Measurements from ENCODE around the gene CYP4F8.

The CYP4F8 gene

DNA sequence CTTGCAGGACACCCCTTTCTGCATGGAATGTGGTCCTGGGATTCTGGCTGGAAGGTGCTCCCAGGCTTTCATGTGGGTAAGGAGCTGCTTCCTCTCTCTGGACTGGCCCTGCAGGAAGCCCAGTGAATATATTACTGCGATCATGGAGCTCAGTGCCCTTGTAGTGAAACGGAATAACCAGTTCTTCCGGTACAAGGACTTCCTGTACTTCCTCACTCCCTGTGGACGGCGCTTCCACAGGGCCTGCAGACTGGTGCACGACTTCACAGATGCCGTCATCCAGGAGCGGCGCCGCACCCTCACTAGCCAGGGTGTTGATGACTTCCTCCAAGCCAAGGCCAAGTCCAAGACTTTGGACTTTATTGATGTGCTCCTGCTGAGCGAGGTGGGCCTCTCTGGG is 8.0 kb downstream of the CYP4F8 start:
- H2AFZ ChIP-seq (ENCODE audit: insufficient read depth, low read length, poor library complexity) = no peak overlapping the region
- peaks cover 39% of the 10 kb centered on the region for H3K9me3 ChIP-seq (ENCODE audit: insufficient read depth, low read depth, low read length)
- H2AK5ac ChIP-seq (ENCODE audit: low read length) = no peak overlapping the region
- H3K79me1 ChIP-seq (ENCODE audit: low read length) = no peaks in the 10 kb centered on the region
- H3K18ac ChIP-seq (ENCODE audit: low read length) = no peak overlapping the region
- no peak overlapping the region for H4K12ac ChIP-seq (ENCODE audit: low read depth, low read length)
- no peak overlapping the region for H4K91ac ChIP-seq (ENCODE audit: low read depth, low read length)
- H3K27me3 ChIP-seq (ENCODE audit: insufficient read depth, low read length) = no peaks in the 10 kb centered on the region
- no peaks in the 10 kb centered on the region for H3K4me1 ChIP-seq (ENCODE audit: control insufficient read depth in 1 of 2, insufficient read depth in 2 of 2, low read length in 2 of 2)
- DNase-seq = no peak
- H3K14ac ChIP-seq (ENCODE audit: low read length) = no peak overlapping the region
- H3K9ac ChIP-seq (ENCODE audit: low read length) = no peak overlapping the region
- H2BK120ac ChIP-seq (ENCODE audit: insufficient read depth, low read length, poor library complexity) = no peak overlapping the region
- no peak overlapping the region for H2BK5ac ChIP-seq (ENCODE audit: low read depth, low read length, poor library complexity)
- no peaks in the 10 kb centered on the region for H3K79me2 ChIP-seq (ENCODE audit: control insufficient read depth, insufficient read depth, low read length, poor library complexity)
- no peak overlapping the region for H3K4me3 ChIP-seq (ENCODE audit: low read depth, low read length)
- no peak overlapping the region for H3K4ac ChIP-seq (ENCODE audit: low read depth, low read length)
- H4K8ac ChIP-seq (ENCODE audit: low read depth, low read length) = no peak overlapping the region
- H3K27ac ChIP-seq (ENCODE audit: low read depth, low read length) = no peak overlapping the region
- no peaks in the 10 kb centered on the region for H3K36me3 ChIP-seq (ENCODE audit: control insufficient read depth in 1 of 2, insufficient read depth in 2 of 2, low read length in 2 of 2)
- no peak overlapping the region for H2BK12ac ChIP-seq (ENCODE audit: low read length)
- no peak overlapping the region for H3K4me2 ChIP-seq (ENCODE audit: low read length)
- no peak overlapping the region for H3K23ac ChIP-seq (ENCODE audit: low read length)
- WGBS (ENCODE audit: extremely low coverage, insufficient coverage, insufficient read length) = no CpG with 5 or more reads among the region's 11 CpGs

DNA sequence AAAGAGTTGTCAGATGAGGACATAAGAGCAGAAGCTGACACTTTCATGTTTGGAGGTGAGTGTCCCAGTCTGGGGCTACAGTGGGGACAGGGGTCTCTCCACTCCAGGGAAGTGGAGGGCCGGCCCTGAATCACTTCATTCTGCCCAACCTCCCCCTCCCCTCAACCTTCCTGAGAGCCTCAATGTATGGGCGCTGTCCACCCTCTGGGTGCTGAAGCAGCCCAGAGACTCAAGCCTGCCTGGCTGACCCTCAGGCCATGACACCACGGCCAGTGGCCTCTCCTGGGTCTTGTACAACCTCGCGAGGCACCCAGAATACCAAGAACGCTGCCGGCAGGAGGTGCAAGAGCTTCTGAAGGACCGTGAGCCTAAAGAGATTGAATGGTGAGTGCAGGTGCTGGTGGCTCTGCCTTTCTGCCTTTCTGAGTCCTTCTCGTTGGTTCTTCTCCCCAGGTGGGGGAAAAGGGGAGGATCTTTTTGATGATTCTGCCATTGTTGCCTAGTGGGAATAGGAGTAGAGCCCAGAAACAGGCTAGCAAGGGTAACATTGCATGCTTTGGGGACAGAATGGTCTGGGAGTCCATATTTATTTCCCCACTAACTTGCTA is 8.8 kb downstream of the CYP4F8 start:
- no peak overlapping the region for H2BK5ac ChIP-seq (ENCODE audit: low read depth, low read length, poor library complexity)
- no CpG with 5 or more reads among the region's 9 CpGs for WGBS (ENCODE audit: extremely low coverage, insufficient coverage, insufficient read length)
- H3K18ac ChIP-seq (ENCODE audit: low read length) = no peak overlapping the region
- no peak overlapping the region for H2AFZ ChIP-seq (ENCODE audit: insufficient read depth, low read length, poor library complexity)
- no peak overlapping the region for H3K9ac ChIP-seq (ENCODE audit: low read length)
- H3K4me2 ChIP-seq (ENCODE audit: low read length) = no peak overlapping the region
- no peak overlapping the region for H4K91ac ChIP-seq (ENCODE audit: low read depth, low read length)
- H3K14ac ChIP-seq (ENCODE audit: low read length) = no peak overlapping the region
- H3K27me3 ChIP-seq (ENCODE audit: insufficient read depth, low read length) = no peaks in the 10 kb centered on the region
- peak in 1 of 2 donors; percentile 17 for DNase-seq
- no peak overlapping the region for H2BK120ac ChIP-seq (ENCODE audit: insufficient read depth, low read length, poor library complexity)
- no peak overlapping the region for H4K12ac ChIP-seq (ENCODE audit: low read depth, low read length)
- no peak overlapping the region for H3K27ac ChIP-seq (ENCODE audit: low read depth, low read length)
- no peaks in the 10 kb centered on the region for H3K79me1 ChIP-seq (ENCODE audit: low read length)
- no peak overlapping the region for H3K4me3 ChIP-seq (ENCODE audit: low read depth, low read length)
- no peak overlapping the region for H2AK5ac ChIP-seq (ENCODE audit: low read length)
- H3K4ac ChIP-seq (ENCODE audit: low read depth, low read length) = no peak overlapping the region
- H3K79me2 ChIP-seq (ENCODE audit: control insufficient read depth, insufficient read depth, low read length, poor library complexity) = no peaks in the 10 kb centered on the region
- H3K9me3 ChIP-seq (ENCODE audit: insufficient read depth, low read depth, low read length) = peaks cover 37% of the 10 kb centered on the region
- H3K4me1 ChIP-seq (ENCODE audit: control insufficient read depth in 1 of 2, insufficient read depth in 2 of 2, low read length in 2 of 2) = no peaks in the 10 kb centered on the region
- no peak overlapping the region for H3K23ac ChIP-seq (ENCODE audit: low read length)
- no peaks in the 10 kb centered on the region for H3K36me3 ChIP-seq (ENCODE audit: control insufficient read depth in 1 of 2, insufficient read depth in 2 of 2, low read length in 2 of 2)
- no peak overlapping the region for H2BK12ac ChIP-seq (ENCODE audit: low read length)
- H4K8ac ChIP-seq (ENCODE audit: low read depth, low read length) = no peak overlapping the region

DNA sequence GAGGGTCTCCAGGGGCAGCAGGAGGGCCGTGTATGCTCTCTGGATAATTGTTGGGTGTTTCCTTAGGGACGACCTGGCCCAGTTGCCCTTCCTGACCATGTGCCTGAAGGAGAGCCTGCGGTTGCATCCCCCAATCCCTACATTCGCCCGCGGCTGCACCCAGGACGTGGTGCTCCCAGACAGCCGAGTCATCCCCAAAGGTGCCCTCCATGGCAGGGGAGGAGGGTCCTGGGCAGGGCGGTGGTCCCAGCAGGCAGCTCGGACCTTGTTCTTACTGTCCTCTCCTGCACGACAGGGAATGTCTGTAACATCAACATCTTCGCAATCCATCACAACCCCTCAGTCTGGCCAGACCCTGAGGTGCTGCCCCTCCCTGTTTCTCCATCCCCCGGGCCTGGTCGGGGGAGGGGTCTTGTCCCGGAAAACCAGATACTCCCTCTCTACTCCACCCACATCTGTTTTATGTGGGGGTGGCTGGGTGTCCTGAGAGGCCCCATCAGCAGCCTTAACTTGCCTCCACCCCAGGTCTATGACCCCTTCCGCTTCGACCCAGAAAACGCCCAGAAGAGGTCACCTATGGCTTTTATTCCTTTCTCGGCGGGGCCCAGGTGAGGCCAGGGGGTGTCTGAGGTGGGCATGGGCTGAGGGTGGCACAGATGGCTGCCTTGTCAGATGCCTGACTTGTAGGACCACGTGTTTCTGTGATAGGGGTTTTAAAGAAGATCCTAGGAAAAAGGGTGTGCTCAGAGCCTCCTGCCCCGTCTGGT is 13.4 kb downstream of the CYP4F8 start:
- no peak overlapping the region for H2BK120ac ChIP-seq (ENCODE audit: insufficient read depth, low read length, poor library complexity)
- no peak overlapping the region for H3K18ac ChIP-seq (ENCODE audit: low read length)
- no peak overlapping the region for H2AFZ ChIP-seq (ENCODE audit: insufficient read depth, low read length, poor library complexity)
- H3K36me3 ChIP-seq (ENCODE audit: control insufficient read depth in 1 of 2, insufficient read depth in 2 of 2, low read length in 2 of 2) = no peaks in the 10 kb centered on the region
- H3K79me2 ChIP-seq (ENCODE audit: control insufficient read depth, insufficient read depth, low read length, poor library complexity) = no peaks in the 10 kb centered on the region
- H3K4ac ChIP-seq (ENCODE audit: low read depth, low read length) = no peak overlapping the region
- no peak overlapping the region for H3K14ac ChIP-seq (ENCODE audit: low read length)
- no peak overlapping the region for H2BK5ac ChIP-seq (ENCODE audit: low read depth, low read length, poor library complexity)
- H3K9me3 ChIP-seq (ENCODE audit: insufficient read depth, low read depth, low read length) = peaks cover 15% of the 10 kb centered on the region
- no peak overlapping the region for H3K23ac ChIP-seq (ENCODE audit: low read length)
- DNase-seq = no peak
- peak overlapping the region; percentile 37 for H3K4me3 ChIP-seq (ENCODE audit: low read depth, low read length)
- H3K27me3 ChIP-seq (ENCODE audit: insufficient read depth, low read length) = no peaks in the 10 kb centered on the region
- no peak overlapping the region for H4K91ac ChIP-seq (ENCODE audit: low read depth, low read length)
- H3K9ac ChIP-seq (ENCODE audit: low read length) = no peak overlapping the region
- no peaks in the 10 kb centered on the region for H3K79me1 ChIP-seq (ENCODE audit: low read length)
- H4K8ac ChIP-seq (ENCODE audit: low read depth, low read length) = no peak overlapping the region
- no peak overlapping the region for H3K27ac ChIP-seq (ENCODE audit: low read depth, low read length)
- H2AK5ac ChIP-seq (ENCODE audit: low read length) = no peak overlapping the region
- H3K4me2 ChIP-seq (ENCODE audit: low read length) = no peak overlapping the region
- H3K4me1 ChIP-seq (ENCODE audit: control insufficient read depth in 1 of 2, insufficient read depth in 2 of 2, low read length in 2 of 2) = no peaks in the 10 kb centered on the region
- H2BK12ac ChIP-seq (ENCODE audit: low read length) = no peak overlapping the region
- WGBS (ENCODE audit: extremely low coverage, insufficient coverage, insufficient read length) = no CpG with 5 or more reads among the region's 22 CpGs
- H4K12ac ChIP-seq (ENCODE audit: low read depth, low read length) = no peak overlapping the region

DNA sequence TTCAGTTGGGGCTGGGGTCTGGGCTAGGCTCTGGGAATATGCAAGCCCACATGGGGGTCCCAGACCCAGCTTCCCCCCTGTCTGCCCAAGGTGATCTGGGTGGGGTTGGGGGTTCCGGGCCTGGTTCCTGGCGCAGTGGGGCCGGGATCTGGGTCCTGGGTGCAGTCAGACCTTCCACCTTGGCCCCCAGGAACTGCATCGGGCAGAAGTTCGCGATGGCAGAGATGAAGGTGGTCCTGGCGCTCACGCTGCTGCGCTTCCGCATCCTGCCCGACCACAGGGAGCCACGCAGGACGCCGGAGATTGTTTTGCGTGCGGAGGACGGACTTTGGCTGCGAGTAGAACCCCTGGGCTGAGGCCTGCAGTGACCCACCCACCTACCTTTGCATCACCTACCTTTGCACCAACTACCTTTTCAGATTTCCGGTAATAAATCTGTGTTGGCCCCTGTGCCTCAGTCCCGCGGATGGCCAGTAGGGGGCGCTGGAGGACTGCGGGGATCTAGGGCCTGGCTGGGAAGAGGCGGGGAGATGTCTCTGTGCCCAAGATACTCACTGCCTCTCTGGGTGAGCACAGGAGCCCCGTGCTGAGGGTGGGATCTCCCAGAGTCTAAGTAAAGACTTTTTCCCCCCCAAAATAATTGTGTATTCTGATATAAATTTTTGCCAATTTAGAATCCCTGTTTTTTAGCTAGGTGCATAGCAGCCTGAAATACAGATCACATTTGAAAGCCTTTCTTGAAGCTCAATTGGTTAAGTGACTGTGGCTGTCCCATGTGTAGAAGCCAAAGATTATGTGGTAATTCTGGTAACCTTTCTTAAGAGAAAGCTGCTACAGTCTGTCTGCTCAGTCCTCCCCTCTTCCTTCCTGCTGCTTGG is 14.2 kb downstream of the CYP4F8 start:
- no peaks in the 10 kb centered on the region for H3K4me1 ChIP-seq (ENCODE audit: control insufficient read depth in 1 of 2, insufficient read depth in 2 of 2, low read length in 2 of 2)
- H3K27ac ChIP-seq (ENCODE audit: low read depth, low read length) = no peak overlapping the region
- H2AK5ac ChIP-seq (ENCODE audit: low read length) = no peak overlapping the region
- no peak overlapping the region for H2BK120ac ChIP-seq (ENCODE audit: insufficient read depth, low read length, poor library complexity)
- no peak overlapping the region for H2BK5ac ChIP-seq (ENCODE audit: low read depth, low read length, poor library complexity)
- no peak overlapping the region for H4K91ac ChIP-seq (ENCODE audit: low read depth, low read length)
- no peak overlapping the region for H3K4me2 ChIP-seq (ENCODE audit: low read length)
- no CpG with 5 or more reads among the region's 25 CpGs for WGBS (ENCODE audit: extremely low coverage, insufficient coverage, insufficient read length)
- no peak overlapping the region for H3K9ac ChIP-seq (ENCODE audit: low read length)
- no peaks in the 10 kb centered on the region for H3K79me2 ChIP-seq (ENCODE audit: control insufficient read depth, insufficient read depth, low read length, poor library complexity)
- DNase-seq = peak; percentile 64 to 85
- H3K9me3 ChIP-seq (ENCODE audit: insufficient read depth, low read depth, low read length) = peaks cover 12% of the 10 kb centered on the region
- no peak overlapping the region for H3K23ac ChIP-seq (ENCODE audit: low read length)
- H3K4me3 ChIP-seq (ENCODE audit: low read depth, low read length) = no peak overlapping the region
- no peaks in the 10 kb centered on the region for H3K36me3 ChIP-seq (ENCODE audit: control insufficient read depth in 1 of 2, insufficient read depth in 2 of 2, low read length in 2 of 2)
- no peak overlapping the region for H2BK12ac ChIP-seq (ENCODE audit: low read length)
- H4K12ac ChIP-seq (ENCODE audit: low read depth, low read length) = no peak overlapping the region
- H3K14ac ChIP-seq (ENCODE audit: low read length) = no peak overlapping the region
- H3K27me3 ChIP-seq (ENCODE audit: insufficient read depth, low read length) = no peaks in the 10 kb centered on the region
- no peaks in the 10 kb centered on the region for H3K79me1 ChIP-seq (ENCODE audit: low read length)
- no peak overlapping the region for H4K8ac ChIP-seq (ENCODE audit: low read depth, low read length)
- no peak overlapping the region for H3K18ac ChIP-seq (ENCODE audit: low read length)
- no peak overlapping the region for H2AFZ ChIP-seq (ENCODE audit: insufficient read depth, low read length, poor library complexity)
- H3K4ac ChIP-seq (ENCODE audit: low read depth, low read length) = no peak overlapping the region
